GM12878 (cell line): Measurements from ENCODE around the gene DNAAF8. TPM values are rescaled to one million over a fixed set of nuclear protein-coding genes. Genes with fewer than 3 reads are reported as not detected.

Experiments used
- ATAC-seq: fragments of 200-7000 bp; cut with Tn5 transposase; 3 replicates; pipeline ENCODE4 v1.9.1; 2020; ENCODE audit warnings: mild to moderate bottlenecking, moderate library complexity
- BruUV-seq: library from RNA; stranded (reverse); fragments of 400-500 nt; replicated peaks from 2 replicates; lab custom pipeline; 2021; lab: Mats Ljungman, UMichigan
- CTCF ChIA-PET: fragments of 300-600 bp; sonication (Branson Sonifier 250); formaldehyde crosslinking; extraction: SDS; loops from one replicate; lab custom pipeline; 2021; ENCODE audit warnings: inconsistent platforms; lab: Yijun Ruan, JAX
- POLR2A ChIA-PET: fragments of 350-600 bp; formaldehyde crosslinking; extraction: SDS; loops from one replicate; lab custom pipeline; 2021; ENCODE audit warnings: inconsistent platforms; lab: Charles Lee
- RAD21 ChIA-PET: fragments of 300-600 bp; sonication (Branson Sonifier 250); formaldehyde crosslinking; loops from one replicate; lab custom pipeline; 2023; ENCODE audit warnings: antibody characterized with exemption; ENCODE audit not compliant: unreplicated experiment; lab: Charles Lee
- SMC1A ChIA-PET: fragments of 300-600 bp; sonication (Branson Sonifier 250); formaldehyde crosslinking; loops from one replicate; lab custom pipeline; 2023; ENCODE audit not compliant: unreplicated experiment, uncharacterized antibody; lab: Charles Lee
- DNase-seq: peaks from one replicate; pipeline ENCODE4 v3.0.0-alpha.2; 2011; ENCODE audit warnings: low read depth, low spot score
- FAIRE-seq: peaks from 3 replicates; lab custom pipeline; 2011; peaks lifted over from hg19 to GRCh38; lab: Jason Lieb, UNC
- H2AFZ ChIP-seq: 2 replicates; pipeline ENCODE4 v1.6.0; 2011; ENCODE audit warnings: low read depth, low read length, control low read depth; ENCODE audit not compliant: control insufficient read depth
- H3K27ac ChIP-seq: 2 replicates; pipeline ENCODE4 v1.5.1; 2011; ENCODE audit warnings: control low read depth; ENCODE audit not compliant: control insufficient read depth, insufficient read depth
- H3K27me3 ChIP-seq, 2 experiments: replicated peaks in 1 of 2; 2 replicates each; pipeline versions ENCODE4 v1.6.0 to v1.6.1; 2011; ENCODE audit warnings: low read length in 1 of 2; ENCODE audit not compliant: control insufficient read depth in 2 of 2, insufficient read depth in 2 of 2
- H3K36me3 ChIP-seq, 2 experiments: 2 replicates each; pipeline ENCODE4 v1.5.1; 2011; ENCODE audit warnings: low read length in 1 of 2; ENCODE audit not compliant: control insufficient read depth in 2 of 2, insufficient read depth in 2 of 2
- H3K4me1 ChIP-seq: 2 replicates; pipeline ENCODE4 v1.6.1; 2011; ENCODE audit warnings: mild to moderate bottlenecking, low read length, moderate library complexity, mixed read lengths; ENCODE audit not compliant: control insufficient read depth, insufficient read depth
- H3K4me2 ChIP-seq: 2 replicates; pipeline ENCODE4 v1.6.0; 2011; ENCODE audit warnings: control low read depth; ENCODE audit not compliant: control insufficient read depth, insufficient read depth
- H3K4me3 ChIP-seq: fragments of 200-600 bp; sonication (generic); 2 replicates; pipeline ENCODE4 v1.5.1; 2016
- H3K79me2 ChIP-seq: 2 replicates; pipeline ENCODE4 v1.6.0; 2011; ENCODE audit warnings: low read length; ENCODE audit not compliant: control insufficient read depth, insufficient read depth
- H3K9ac ChIP-seq: 2 replicates; pipeline ENCODE4 v1.8.0; 2011; ENCODE audit warnings: low read length, control low read depth, mixed read lengths; ENCODE audit not compliant: control insufficient read depth, insufficient read depth
- H3K9me3 ChIP-seq: replicated peaks from 3 replicates; pipeline ENCODE4 v1.5.1; 2011; ENCODE audit warnings: mild to moderate bottlenecking, low read length; ENCODE audit not compliant: control insufficient read depth, insufficient read depth
- H4K20me1 ChIP-seq: 2 replicates; pipeline ENCODE4 v1.6.0; 2011; ENCODE audit not compliant: control insufficient read depth, insufficient read depth
- ATF7 ChIP-seq: fragments of 450-650 bp; IDR thresholded peaks from 2 replicates; pipeline ENCODE4 v1.6.1; 2016; ENCODE audit warnings: low read depth, mild to moderate bottlenecking
- BRCA1 ChIP-seq: IDR thresholded peaks from 2 replicates; pipeline ENCODE4 v1.6.1; 2011; ENCODE audit warnings: low read depth, low read length, improper control_type of control experiment
- CBX3 ChIP-seq: fragments of 200-600 bp; sonication (generic); IDR thresholded peaks from 2 replicates; pipeline ENCODE4 v1.6.1; 2016; ENCODE audit warnings: low read depth, borderline replicate concordance
- E2F4 ChIP-seq: IDR thresholded peaks from 2 replicates; pipeline ENCODE4 v1.6.1; 2012; ENCODE audit warnings: low read depth, low read length, improper control_type of control experiment
- ESRRA ChIP-seq: IDR thresholded peaks from 2 replicates; pipeline ENCODE4 v1.6.1; 2012; ENCODE audit warnings: mild to moderate bottlenecking, low read length, improper control_type of control experiment
- EZH2 ChIP-seq: IDR thresholded peaks from 2 replicates; pipeline ENCODE4 v1.6.1; 2012; ENCODE audit warnings: low read depth, mild to moderate bottlenecking, control low read depth, inconsistent platforms, low read length, borderline replicate concordance; ENCODE audit not compliant: control insufficient read depth
- IRF4 ChIP-seq: IDR thresholded peaks from 2 replicates; pipeline ENCODE4 v1.6.1; 2011; ENCODE audit warnings: low read depth, low read length
- NFYA ChIP-seq: IDR thresholded peaks from 2 replicates; pipeline ENCODE4 v1.6.1; 2011; ENCODE audit warnings: low read depth, mild to moderate bottlenecking, low read length, improper control_type of control experiment, borderline replicate concordance
- PKNOX1 ChIP-seq: fragments of 450-650 bp; IDR thresholded peaks from 2 replicates; pipeline ENCODE4 v1.6.1; 2016; ENCODE audit warnings: mild to moderate bottlenecking
- SIN3A ChIP-seq: IDR thresholded peaks from 2 replicates; pipeline ENCODE4 v1.6.1; 2012; ENCODE audit warnings: low read depth, low read length, improper control_type of control experiment
- SUZ12 ChIP-seq: fragments of 200-600 bp; sonication (generic); IDR thresholded peaks from one replicate; pipeline ENCODE4 v1.6.1; 2018; ENCODE audit warnings: antibody characterized with exemption, mild to moderate bottlenecking; ENCODE audit not compliant: unreplicated experiment
- YBX1 ChIP-seq: fragments of 450-650 bp; IDR thresholded peaks from 2 replicates; pipeline ENCODE4 v1.6.1; 2016; ENCODE audit warnings: antibody characterized with exemption
- ZBTB40 ChIP-seq: fragments of 450-650 bp; IDR thresholded peaks from 2 replicates; pipeline ENCODE4 v1.6.1; 2016; ENCODE audit warnings: mild to moderate bottlenecking, moderate library complexity, borderline replicate concordance
- ZNF217 ChIP-seq: fragments of 450-650 bp; IDR thresholded peaks from 2 replicates; pipeline ENCODE4 v1.6.1; 2017; ENCODE audit warnings: antibody characterized with exemption, mild to moderate bottlenecking
- ZNF24 ChIP-seq: fragments of 450-650 bp; IDR thresholded peaks from 2 replicates; pipeline ENCODE4 v1.6.1; 2017; ENCODE audit warnings: antibody characterized with exemption, mild to moderate bottlenecking
- ZNF687 ChIP-seq: fragments of 450-650 bp; IDR thresholded peaks from 2 replicates; pipeline ENCODE4 v1.6.1; 2017; ENCODE audit warnings: mild to moderate bottlenecking, moderate library complexity
- WGBS: methylation state at CpG from one replicate; pipeline ENCODE4 v1.1.6; 2016; ENCODE audit warnings: low lambda C conversion rate; ENCODE audit not compliant: insufficient replicate concordance, insufficient coverage; ENCODE audit errors: missing lambda C conversion rate; 5-methylcytosine and 5-hydroxymethylcytosine counted together
- in situ Hi-C: fragments of 300-500 bp; cut with MboI; formaldehyde crosslinking; loops from 9 replicates; pipeline ENCODE4 v1.14.3; 2018; ENCODE audit warnings: mixed read lengths
- intact Hi-C: fragments of 100-400 bp; cut with micrococcal nuclease; formaldehyde crosslinking; loops from one replicate; pipeline ENCODE4 v1.14.2; 2022; ENCODE audit not compliant: unreplicated experiment
- polyA plus RNA-seq, 11 experiments: library from polyadenylated mRNA; depleted of rRNA in 4 of 11; unstranded in 6 of 11; stranded (reverse) in 5 of 11; fragments of >200 nt; fragmentation: Nextera tagmentation in 4 of 11; fragmentation: Illumina TruSeq in 1 of 11; extraction: Ambion mirVana in 4 of 11; extraction: Trizol in 1 of 11; gene quantifications; 1 replicate in 1 of 11; 2 replicates in 10 of 11; pipeline versions ENCODE4 v1.2.1 to v1.2.3, GENCODE V29; 2011 to 2016; ENCODE audit warnings: inconsistent platforms in 2 of 11, missing spikeins in 2 of 11, low read depth in 1 of 11
- total RNA-seq, 4 experiments: library from RNA; depleted of rRNA in 3 of 4; stranded (reverse); fragments of >200 nt in 3 of 4; fragmentation: Illumina TruSeq in 1 of 4; extraction: Trizol in 1 of 4; gene quantifications; 2 replicates each; pipeline versions ENCODE4 v1.2.1 to v1.2.3, GENCODE V29; 2013 to 2021

DNAAF8 gene
- total and polyA plus RNA-seq, 10 of the 15 experiments (the other 5 are each of a cell fraction or from before 2014, with no cell fraction given), result 0.01 to 0.78 (median 0.22) TPM; not detected in 2

DNA sequence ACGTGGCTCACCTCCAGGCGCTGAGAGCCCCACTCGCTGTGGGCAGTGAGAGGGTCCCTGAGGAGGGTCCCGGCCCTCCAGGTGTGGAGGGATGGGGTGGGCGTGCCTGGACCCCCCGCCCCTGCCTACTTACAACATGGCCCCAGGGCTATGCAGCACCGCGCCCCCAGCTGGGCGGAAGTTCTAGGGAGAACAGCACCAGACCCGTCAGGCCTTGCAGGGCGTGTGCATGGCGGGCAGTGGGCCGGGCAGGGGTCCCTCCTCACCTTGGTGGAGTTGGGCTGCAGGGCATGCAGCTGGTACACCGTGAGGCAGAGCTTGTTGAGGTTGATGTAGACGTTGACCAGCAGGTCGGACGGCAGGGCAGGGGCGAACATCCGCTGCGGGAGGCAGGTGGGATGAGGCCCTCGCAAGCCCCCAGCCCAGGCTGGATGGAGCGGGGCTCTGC lies 63.5 kb downstream of the DNAAF8 start:
- H3K27ac ChIP-seq, result no peak overlapping the region
- CTCF ChIA-PET, result no interaction called here
- H3K4me2 ChIP-seq, result no peak overlapping the region
- in situ Hi-C loops, result no loop called here
- H2AFZ ChIP-seq, result no peak overlapping the region
- RAD21 ChIA-PET, result no interaction called here
- no peaks in the 10 kb centered on the region for H3K9me3 ChIP-seq
- H3K9ac ChIP-seq, result no peak overlapping the region
- 45% methylated on average over 19 of the region's 22 CpGs for WGBS
- SMC1A ChIA-PET, result no interaction called here
- H4K20me1 ChIP-seq, result no peaks in the 10 kb centered on the region
- DNase-seq (no peak), ATAC-seq (no peak), FAIRE-seq (no peak)
- intact Hi-C loops, result no loop called here
- BruUV-seq, result no TSS peak
- H3K36me3 ChIP-seq, result no peaks in the 10 kb centered on the region
- no peaks in the 10 kb centered on the region for H3K27me3 ChIP-seq
- POLR2A ChIA-PET, result no interaction called here
- H3K79me2 ChIP-seq, result no peaks in the 10 kb centered on the region
- H3K4me3 ChIP-seq, result no peak overlapping the region
- H3K4me1 ChIP-seq, result peaks cover 20% of the 10 kb centered on the region
- TF ChIP-seq PKNOX1 (no peak), ZNF24 (no peak), SIN3A (no peak), IRF4 (no peak), ZNF687 (no peak), SUZ12 (no peak), YBX1 (no peak), ATF7 (no peak), BRCA1 (no peak), CBX3 (no peak), E2F4 (no peak), EZH2 (no peak), NFYA (no peak), ZNF217 (no peak), ZBTB40 (no peak), ESRRA (no peak)
